Neural progenitor cell (in vitro differentiated cells): ENCODE results near the gene ZBTB20.

ENCODE experiments used
- EZH2 ChIP-seq: fragments of 200-600 bp; sonication (generic); IDR thresholded peaks from 2 replicates; pipeline ENCODE4 v1.6.1; 2017; ENCODE audit warnings: antibody characterized with exemption, mild to moderate bottlenecking, moderate library complexity
- TF ChIP-seq, protein P1 (sequence below): fragments of 200-600 bp; sonication (generic); IDR thresholded peaks from 2 replicates; pipeline ENCODE4 v1.5.1; 2017; ENCODE audit warnings: antibody characterized with exemption, mild to moderate bottlenecking

GRCh38 chr3:114973536-114973935 lies 173.6 kb downstream of the ZBTB20 start:
- TF ChIP-seq, protein P1, sequence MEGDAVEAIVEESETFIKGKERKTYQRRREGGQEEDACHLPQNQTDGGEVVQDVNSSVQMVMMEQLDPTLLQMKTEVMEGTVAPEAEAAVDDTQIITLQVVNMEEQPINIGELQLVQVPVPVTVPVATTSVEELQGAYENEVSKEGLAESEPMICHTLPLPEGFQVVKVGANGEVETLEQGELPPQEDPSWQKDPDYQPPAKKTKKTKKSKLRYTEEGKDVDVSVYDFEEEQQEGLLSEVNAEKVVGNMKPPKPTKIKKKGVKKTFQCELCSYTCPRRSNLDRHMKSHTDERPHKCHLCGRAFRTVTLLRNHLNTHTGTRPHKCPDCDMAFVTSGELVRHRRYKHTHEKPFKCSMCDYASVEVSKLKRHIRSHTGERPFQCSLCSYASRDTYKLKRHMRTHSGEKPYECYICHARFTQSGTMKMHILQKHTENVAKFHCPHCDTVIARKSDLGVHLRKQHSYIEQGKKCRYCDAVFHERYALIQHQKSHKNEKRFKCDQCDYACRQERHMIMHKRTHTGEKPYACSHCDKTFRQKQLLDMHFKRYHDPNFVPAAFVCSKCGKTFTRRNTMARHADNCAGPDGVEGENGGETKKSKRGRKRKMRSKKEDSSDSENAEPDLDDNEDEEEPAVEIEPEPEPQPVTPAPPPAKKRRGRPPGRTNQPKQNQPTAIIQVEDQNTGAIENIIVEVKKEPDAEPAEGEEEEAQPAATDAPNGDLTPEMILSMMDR: no peak
- TF ChIP-seq EZH2: no peak
